Fibroblast of lung (primary cell): ENCODE results near the gene ANLN.

ENCODE experiments used
- CTCF ChIP-seq, 2 donors: IDR thresholded peaks in 1 of 2; conservative IDR thresholded peaks in 1 of 2; 1 replicate in 1 of 2; 2 replicates in 1 of 2; pipeline ENCODE4 v1.5.1; 2011 to 2012; ENCODE audit warnings: low read length in 2 of 2, control low read depth in 1 of 2, inconsistent platforms in 1 of 2, low read depth in 1 of 2, mild to moderate bottlenecking in 1 of 2
- EZH2 ChIP-seq: IDR thresholded peaks from 2 replicates; pipeline ENCODE4 v1.5.1; 2012; ENCODE audit warnings: low read length, control low read depth, mild to moderate bottlenecking; ENCODE audit errors: missing control alignments

- no peak for TF ChIP-seq CTCF (conservative IDR thresholded peaks at IDR 0.05 in 1 of 2, IDR thresholded peaks at IDR 0.05 in 1 of 2; ENCODE audit: low read depth in 1 of 2, low read length in 2 of 2)
- no peak for TF ChIP-seq EZH2
Observed at GRCh38 chr7:36449685-36450084, 60.0 kb downstream of the ANLN start.
